ENCODE results near the gene ETNK1.
A peak's percentile ranks its signal among the peaks of the same experiment; 100 is the strongest.

Gene ETNK1

DNA sequence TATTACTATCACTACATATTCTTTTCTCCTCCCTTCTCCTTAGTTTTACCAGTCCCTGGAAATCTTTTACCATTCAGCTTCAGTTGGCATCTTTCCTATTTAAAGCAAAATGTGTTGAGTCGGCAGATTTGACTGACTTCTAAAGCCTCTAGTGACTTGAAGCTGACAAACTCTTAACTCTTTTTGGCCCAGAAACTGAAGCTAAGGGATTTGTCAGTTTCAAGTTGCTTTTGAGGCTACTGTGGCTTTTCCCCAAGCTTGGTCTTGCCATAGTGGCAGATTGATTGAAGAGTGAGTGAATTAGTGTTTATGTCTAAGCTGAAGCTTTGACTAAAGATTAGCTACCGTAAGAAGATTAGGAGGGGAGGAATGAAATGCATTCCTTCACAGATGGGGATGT lies 104.0 kb downstream of the ETNK1 start:
- H3K27ac ChIP-seq = peak overlapping the region; percentile 69 to 95 (median 88); a peak in 21 of 22 replicates
- no peaks in the 10 kb centered on the region for H3K27me3 ChIP-seq
- peaks cover 24 to 49% (median 39%) of the 10 kb centered on the region in 10 experiments for H3K4me1 ChIP-seq
- peak overlapping the region; percentile 59 to 88 (median 78) for H3K4me2 ChIP-seq
- TF ChIP-seq Cebpa-rat (IDR thresholded peaks at IDR 0.05) = no peak
- no peaks in the 10 kb centered on the region for H3K36me3 ChIP-seq
- H3K4me3 ChIP-seq = peak overlapping the region in 1 of 10 experiments; percentile 6; a peak in 1 of 20 replicates
- H3K9ac ChIP-seq = peak overlapping the region; percentile 39 to 77 (median 66); a peak in 17 of 22 replicates
- peaks cover 0 to 22% (median 0%) of the 10 kb centered on the region in 11 experiments; a peak in 4 of 22 replicates for H3K9me3 ChIP-seq (replicated peaks in 1 of 11)
- no peaks in the 10 kb centered on the region for H4K20me1 ChIP-seq

- H3K4me2 ChIP-seq = peak overlapping the region; percentile 59 to 88 (median 78)
- H3K9ac ChIP-seq = peak overlapping the region; percentile 39 to 77 (median 66); a peak in 20 of 22 replicates
- no peaks in the 10 kb centered on the region for H3K36me3 ChIP-seq
- H4K20me1 ChIP-seq = no peaks in the 10 kb centered on the region
- H3K27ac ChIP-seq = peak overlapping the region; percentile 69 to 95 (median 88); a peak in 21 of 22 replicates
- H3K4me1 ChIP-seq = peaks cover 24 to 49% (median 39%) of the 10 kb centered on the region in 10 experiments
- H3K27me3 ChIP-seq = no peaks in the 10 kb centered on the region
- peak overlapping the region in 5 of 10 experiments; percentile 2 to 22 (median 6); a peak in 5 of 20 replicates for H3K4me3 ChIP-seq
- peaks cover 0 to 22% (median 0%) of the 10 kb centered on the region in 11 experiments; a peak in 4 of 22 replicates for H3K9me3 ChIP-seq (replicated peaks in 1 of 11)
- TF ChIP-seq Cebpa-rat (IDR thresholded peaks at IDR 0.05) = no peak; a peak in 1 of 22 replicates
Measured at GRCh38 chr12:22729431-22729956, 104.5 kb downstream of the ETNK1 start.

- peak overlapping the region; percentile 39 to 77 (median 66); a peak in 20 of 22 replicates for H3K9ac ChIP-seq
- no peaks in the 10 kb centered on the region for H4K20me1 ChIP-seq
- H3K4me3 ChIP-seq = peak overlapping the region in 4 of 10 experiments; percentile 2 to 22 (median 10); a peak in 3 of 20 replicates
- H3K4me1 ChIP-seq = peaks cover 24 to 49% (median 39%) of the 10 kb centered on the region in 10 experiments
- H3K27me3 ChIP-seq = no peaks in the 10 kb centered on the region
- no peaks in the 10 kb centered on the region for H3K36me3 ChIP-seq
- peaks cover 0 to 22% (median 0%) of the 10 kb centered on the region in 11 experiments; a peak in 4 of 22 replicates for H3K9me3 ChIP-seq (replicated peaks in 1 of 11)
- H3K4me2 ChIP-seq = peak overlapping the region; percentile 59 to 88 (median 78)
- peak in 6 of 11 experiments; percentile 20 to 73 (median 62); a peak in 10 of 22 replicates for TF ChIP-seq Cebpa-rat (IDR thresholded peaks at IDR 0.05)
- peak overlapping the region; percentile 69 to 95 (median 88); a peak in 21 of 22 replicates for H3K27ac ChIP-seq
Measured at GRCh38 chr12:22729957-22730443, 105.0 kb downstream of the ETNK1 start.

DNA sequence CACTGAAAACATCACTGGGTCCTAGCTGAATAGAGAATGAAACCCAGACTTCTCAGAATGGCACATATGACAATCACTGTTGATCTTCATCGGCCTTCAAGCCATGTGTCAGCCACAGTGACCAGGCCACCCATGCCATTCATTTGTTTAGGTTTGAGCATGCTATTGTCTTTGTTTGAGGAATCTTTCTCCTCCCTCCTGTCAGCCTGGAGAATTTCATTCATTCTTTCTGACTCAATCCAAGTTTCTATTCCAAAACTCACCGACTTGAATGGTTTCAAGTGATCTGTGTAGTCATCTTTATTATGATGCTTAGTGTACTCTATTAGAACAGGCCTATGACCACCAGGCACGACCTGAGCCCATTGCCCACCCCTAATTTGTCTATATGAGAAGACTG lies 106.3 kb downstream of the ETNK1 start:
- H3K36me3 ChIP-seq = no peaks in the 10 kb centered on the region
- H3K27me3 ChIP-seq = no peaks in the 10 kb centered on the region
- TF ChIP-seq Cebpa-rat (IDR thresholded peaks at IDR 0.05) = no peak
- H3K4me2 ChIP-seq = peak overlapping the region in 8 of 11 experiments; percentile 28 to 88 (median 78); a peak in 13 of 22 replicates
- H3K4me3 ChIP-seq = no peak overlapping the region
- H3K4me1 ChIP-seq = peaks cover 24 to 49% (median 37%) of the 10 kb centered on the region in 10 experiments
- no peak overlapping the region for H3K9ac ChIP-seq
- H3K9me3 ChIP-seq (replicated peaks in 1 of 11) = peaks cover 0 to 22% (median 0%) of the 10 kb centered on the region in 11 experiments; a peak in 4 of 22 replicates
- H3K27ac ChIP-seq = peak overlapping the region in 10 of 11 experiments; percentile 81 to 95 (median 88); a peak in 19 of 22 replicates
- no peaks in the 10 kb centered on the region for H4K20me1 ChIP-seq

GRCh38 chr12:22733756-22734155 lies 108.8 kb downstream of the ETNK1 start:
- H3K4me1 ChIP-seq = peaks cover 21 to 35% (median 30%) of the 10 kb centered on the region in 10 experiments
- no peak overlapping the region for H3K9ac ChIP-seq
- peaks cover 0 to 9% (median 0%) of the 10 kb centered on the region in 11 experiments; a peak in 2 of 22 replicates for H3K9me3 ChIP-seq (replicated peaks in 1 of 11)
- H4K20me1 ChIP-seq = no peaks in the 10 kb centered on the region
- no peak overlapping the region for H3K27ac ChIP-seq
- no peaks in the 10 kb centered on the region for H3K36me3 ChIP-seq
- H3K27me3 ChIP-seq = no peaks in the 10 kb centered on the region
- H3K4me2 ChIP-seq = no peak overlapping the region
- TF ChIP-seq Cebpa-rat (IDR thresholded peaks at IDR 0.05) = no peak
- H3K4me3 ChIP-seq = no peak overlapping the region

GRCh38 chr12:22738945-22739344 lies 114.0 kb downstream of the ETNK1 start:
- TF ChIP-seq Cebpa-rat (IDR thresholded peaks at IDR 0.05) = no peak
- Histone ChIP-seq H3K9me3 (replicated peaks in 1 of 11) (0 out of 22 replicates have a peak, but pooled peaks cover 0 to 7% (median 0%) of the 10 kb centered on the region in 11 experiments), H3K36me3 (no peaks in the 10 kb centered on the region), H3K27me3 (no peaks in the 10 kb centered on the region), H3K4me3 (no peak overlapping the region), H3K27ac (no peak overlapping the region), H4K20me1 (no peaks in the 10 kb centered on the region), H3K4me1 (no peaks in the 10 kb centered on the region), H3K4me2 (no peak overlapping the region), H3K9ac (no peak overlapping the region)
